Osteoblast (primary cell): ENCODE results near the gene CDH15. TPM values are rescaled to one million over a fixed set of nuclear protein-coding genes. Genes with fewer than 3 reads are reported as not detected.

ENCODE experiments used
- DNase-seq: peaks from one replicate; pipeline ENCODE4 v3.0.0; 2011; ENCODE audit warnings: low spot score, mixed read lengths; ENCODE audit not compliant: insufficient read length; ENCODE audit errors: missing footprints
- H2AFZ ChIP-seq: 2 replicates; pipeline ENCODE4 v1.6.0; 2011; ENCODE audit warnings: mild to moderate bottlenecking, low read length
- H3K27ac ChIP-seq: 2 replicates; pipeline ENCODE4 v1.5.1; 2011; ENCODE audit warnings: mild to moderate bottlenecking, low read depth, low read length, moderate library complexity
- H3K27me3 ChIP-seq: 2 replicates; pipeline ENCODE4 v1.6.0; 2012; ENCODE audit warnings: mild to moderate bottlenecking, control low read depth, inconsistent platforms, low read length, moderate library complexity; ENCODE audit not compliant: insufficient read depth
- H3K36me3 ChIP-seq: 2 replicates; pipeline ENCODE4 v1.5.1; 2011; ENCODE audit warnings: mild to moderate bottlenecking, low read length, control low read depth, moderate library complexity; ENCODE audit not compliant: insufficient read depth
- H3K4me1 ChIP-seq: 2 replicates; pipeline ENCODE4 v1.5.1; 2011; ENCODE audit warnings: mild to moderate bottlenecking, low read length, control low read depth, moderate library complexity; ENCODE audit not compliant: insufficient read depth
- H3K4me2 ChIP-seq: 2 replicates; pipeline ENCODE4 v1.6.0; 2011; ENCODE audit warnings: mild to moderate bottlenecking, low read length; ENCODE audit not compliant: insufficient read depth
- H3K4me3 ChIP-seq: fragments of 200-600 bp; sonication (generic); 3 replicates; pipeline ENCODE4 v1.5.1; 2012; ENCODE audit warnings: mild to moderate bottlenecking, low read length, inconsistent platforms; ENCODE audit not compliant: insufficient read depth
- H3K79me2 ChIP-seq: 2 replicates; pipeline ENCODE4 v1.6.0; 2012; ENCODE audit warnings: mild to moderate bottlenecking, low read length, control low read depth, inconsistent platforms; ENCODE audit not compliant: insufficient read depth
- H3K9me3 ChIP-seq: 2 replicates; pipeline ENCODE4 v1.5.1; 2011; ENCODE audit warnings: low read depth, low read length, control low read depth
- H4K20me1 ChIP-seq: 2 replicates; pipeline ENCODE4 v1.6.0; 2012; ENCODE audit warnings: mild to moderate bottlenecking, low read length, control low read depth; ENCODE audit not compliant: insufficient read depth
- CTCF ChIP-seq: IDR thresholded peaks from 2 replicates; pipeline ENCODE4 v1.5.1; 2011; ENCODE audit warnings: mild to moderate bottlenecking, low read depth, low read length, moderate library complexity; ENCODE audit errors: extremely low read depth
- total RNA-seq: library from RNA; depleted of rRNA; stranded (reverse); fragments of >200 nt; gene quantifications from 2 replicates; pipeline ENCODE4 v1.2.3, GENCODE V29; 2012

The CDH15 gene
- total RNA-seq, 1 donor: 2.2 TPM

- Histone ChIP-seq H3K4me3 (no peak overlapping the region), H3K79me2 (no peaks in the 10 kb centered on the region), H3K4me2 (no peak overlapping the region), H3K36me3 (peaks cover 9% of the 10 kb centered on the region), H3K27ac (no peak overlapping the region), H3K9me3 (no peaks in the 10 kb centered on the region), H4K20me1 (peaks cover 9% of the 10 kb centered on the region), H3K4me1 (no peaks in the 10 kb centered on the region), H3K27me3 (no peaks in the 10 kb centered on the region), H2AFZ (no peak overlapping the region)
- DNase-seq: peak; percentile 85
- TF ChIP-seq CTCF: no peak
Measured at GRCh38 chr16:89141884-89142267, 29.7 kb upstream of the CDH15 start.

GRCh38 chr16:89142474-89143195, 28.9 kb upstream of the CDH15 start:
- no peak overlapping the region for H2AFZ ChIP-seq
- H3K27ac ChIP-seq: no peak overlapping the region
- peaks cover 9% of the 10 kb centered on the region for H4K20me1 ChIP-seq

GRCh38 chr16:89143201-89143741, 28.3 kb upstream of the CDH15 start:
- Histone ChIP-seq H3K4me1 (no peaks in the 10 kb centered on the region), H3K9me3 (no peaks in the 10 kb centered on the region), H3K79me2 (no peaks in the 10 kb centered on the region), H4K20me1 (peaks cover 9% of the 10 kb centered on the region), H3K27me3 (no peaks in the 10 kb centered on the region), H3K4me2 (no peak overlapping the region), H2AFZ (no peak overlapping the region), H3K36me3 (peaks cover 9% of the 10 kb centered on the region), H3K4me3 (no peak overlapping the region), H3K27ac (no peak overlapping the region)
- TF ChIP-seq CTCF: no peak
- DNase-seq: peak; percentile 85

More at GRCh38 chr16:89142474-89143195, 28.9 kb upstream of the CDH15 start:
- TF ChIP-seq CTCF: no peak
- Histone ChIP-seq H3K4me2 (no peak overlapping the region), H3K9me3 (no peaks in the 10 kb centered on the region), H3K36me3 (peaks cover 9% of the 10 kb centered on the region), H3K79me2 (no peaks in the 10 kb centered on the region), H3K4me3 (no peak overlapping the region), H3K4me1 (no peaks in the 10 kb centered on the region), H3K27me3 (no peaks in the 10 kb centered on the region)
- DNase-seq: peak; percentile 80

DNA sequence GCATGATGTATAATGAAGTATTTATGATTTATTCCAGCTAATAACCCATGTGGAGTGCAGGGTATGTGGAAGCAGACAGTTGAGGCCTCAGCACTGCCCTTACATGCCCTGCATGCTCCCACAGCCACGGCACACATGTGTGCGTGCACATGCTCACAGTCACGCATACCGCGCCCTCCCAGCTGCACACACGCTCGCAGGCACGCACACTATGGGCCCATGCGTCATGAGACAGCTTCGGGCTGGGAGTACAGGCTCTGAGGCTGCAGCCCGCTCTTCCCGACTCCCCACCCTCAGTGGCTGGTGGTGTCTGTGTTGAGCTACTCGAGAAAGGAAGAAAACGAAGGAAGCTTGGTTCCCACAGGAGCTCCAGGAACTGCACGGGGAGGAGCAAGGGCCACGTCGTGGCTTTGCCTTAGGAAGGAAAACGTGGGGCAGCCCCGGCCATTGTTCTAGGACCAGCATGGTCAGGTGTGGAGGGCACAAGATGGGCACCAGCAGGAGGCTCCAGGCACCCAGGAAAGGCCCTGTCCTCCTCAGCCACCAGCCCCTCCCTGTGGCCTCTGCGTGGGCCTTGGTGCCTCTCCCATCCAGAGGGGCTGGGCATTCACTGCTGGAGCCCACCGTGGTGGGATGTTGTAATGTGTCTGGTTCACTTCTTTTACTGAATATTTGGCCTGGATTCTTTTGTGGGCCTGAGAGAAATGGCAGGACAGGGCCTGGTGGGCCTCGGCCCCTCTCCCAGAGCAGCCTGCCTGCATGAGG, 27.5 kb upstream of the CDH15 start:
- H4K20me1 ChIP-seq: peaks cover 9% of the 10 kb centered on the region
- no peak overlapping the region for H3K4me2 ChIP-seq
- no peak overlapping the region for H2AFZ ChIP-seq
- TF ChIP-seq CTCF: no peak
- H3K36me3 ChIP-seq: peaks cover 15% of the 10 kb centered on the region
- H3K27me3 ChIP-seq: no peaks in the 10 kb centered on the region
- H3K4me3 ChIP-seq: no peak overlapping the region
- H3K27ac ChIP-seq: no peak overlapping the region
- DNase-seq: peak; percentile 82
- H3K9me3 ChIP-seq: no peaks in the 10 kb centered on the region
- H3K4me1 ChIP-seq: no peaks in the 10 kb centered on the region
- H3K79me2 ChIP-seq: no peaks in the 10 kb centered on the region
